HG02588 (cell line): ENCODE results near the gene YAP1.

ENCODE experiments used
- ATAC-seq: cut with Tn5 transposase; IDR thresholded peaks from one replicate; pipeline ENCODE4 v1.9.1; 2021; ENCODE audit warnings: mild to moderate bottlenecking, moderate library complexity; ENCODE audit not compliant: unreplicated experiment

Gene YAP1

GRCh38 chr11:102116453-102117205 lies 6.4 kb downstream of the YAP1 start:
- ATAC-seq, result no peak

GRCh38 chr11:102117472-102118113 lies 7.3 kb downstream of the YAP1 start:
- no peak for ATAC-seq

- no peak for ATAC-seq
Observed at GRCh38 chr11:102118937-102119336, 8.7 kb downstream of the YAP1 start.

- ATAC-seq, result no peak
Observed at GRCh38 chr11:102119997-102120396, 9.8 kb downstream of the YAP1 start.

- ATAC-seq, result no peak
Observed at GRCh38 chr11:102120437-102120973, 10.3 kb downstream of the YAP1 start.

- ATAC-seq, result no peak
Observed at GRCh38 chr11:102121329-102121728, 11.1 kb downstream of the YAP1 start.

- no peak for ATAC-seq
Observed at GRCh38 chr11:102134597-102134996, 24.4 kb downstream of the YAP1 start.

GRCh38 chr11:102135256-102135655 lies 25.0 kb downstream of the YAP1 start:
- no peak for ATAC-seq

- no peak for ATAC-seq
Observed at GRCh38 chr11:102138223-102138622, 28.0 kb downstream of the YAP1 start.

- ATAC-seq, result no peak
Observed at GRCh38 chr11:102138670-102139069, 28.4 kb downstream of the YAP1 start.

GRCh38 chr11:102139081-102139498 lies 28.8 kb downstream of the YAP1 start:
- ATAC-seq, result no peak

- no peak for ATAC-seq
Observed at GRCh38 chr11:102142333-102142732, 32.1 kb downstream of the YAP1 start.

- no peak for ATAC-seq
Observed at GRCh38 chr11:102143867-102144266, 33.6 kb downstream of the YAP1 start.

- ATAC-seq, result no peak
Observed at GRCh38 chr11:102144357-102145355, 34.4 kb downstream of the YAP1 start.

- ATAC-seq, result no peak
Observed at GRCh38 chr11:102147015-102147414, 36.8 kb downstream of the YAP1 start.

GRCh38 chr11:102147632-102148031 lies 37.4 kb downstream of the YAP1 start:
- no peak for ATAC-seq

GRCh38 chr11:102148059-102148458 lies 37.8 kb downstream of the YAP1 start:
- no peak for ATAC-seq

GRCh38 chr11:102151784-102152525 lies 41.7 kb downstream of the YAP1 start:
- no peak for ATAC-seq

GRCh38 chr11:102153082-102153481 lies 42.8 kb downstream of the YAP1 start:
- ATAC-seq, result no peak

GRCh38 chr11:102154806-102155205 lies 44.6 kb downstream of the YAP1 start:
- no peak for ATAC-seq
